Measurements from ENCODE around the gene APOL6.

APOL6 gene

DNA sequence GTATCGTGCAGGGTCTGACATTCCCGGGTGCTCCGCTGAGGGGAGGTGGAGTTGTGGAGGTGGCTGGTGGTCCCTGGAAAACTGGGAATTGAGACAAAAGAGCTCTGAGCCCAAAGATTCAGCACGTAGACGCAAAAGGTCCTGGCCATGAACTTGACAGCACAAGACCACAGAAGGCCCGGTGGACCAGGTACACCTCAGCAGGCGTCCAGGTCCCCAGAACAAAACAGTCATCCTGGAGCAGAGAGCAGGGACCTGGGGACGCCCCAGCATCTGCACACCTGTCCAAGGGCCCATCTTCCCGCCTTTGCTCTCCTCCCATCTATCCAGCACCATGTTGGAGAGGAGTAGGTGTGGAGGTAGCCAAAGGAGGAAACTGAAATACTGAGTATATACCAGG lies 17.4 kb upstream of the APOL6 start:
- DNase-seq: no peak
- H3K9me3 ChIP-seq (ENCODE audit: severe bottlenecking): no peaks in the 10 kb centered on the region
- no peak overlapping the region for H3K4me3 ChIP-seq (ENCODE audit: low read depth, low read length)
- H3K27me3 ChIP-seq (ENCODE audit: insufficient read depth, low read depth, severe bottlenecking): peaks cover 2% of the 10 kb centered on the region
- no peaks in the 10 kb centered on the region for H3K36me3 ChIP-seq
- TF ChIP-seq, protein P1, sequence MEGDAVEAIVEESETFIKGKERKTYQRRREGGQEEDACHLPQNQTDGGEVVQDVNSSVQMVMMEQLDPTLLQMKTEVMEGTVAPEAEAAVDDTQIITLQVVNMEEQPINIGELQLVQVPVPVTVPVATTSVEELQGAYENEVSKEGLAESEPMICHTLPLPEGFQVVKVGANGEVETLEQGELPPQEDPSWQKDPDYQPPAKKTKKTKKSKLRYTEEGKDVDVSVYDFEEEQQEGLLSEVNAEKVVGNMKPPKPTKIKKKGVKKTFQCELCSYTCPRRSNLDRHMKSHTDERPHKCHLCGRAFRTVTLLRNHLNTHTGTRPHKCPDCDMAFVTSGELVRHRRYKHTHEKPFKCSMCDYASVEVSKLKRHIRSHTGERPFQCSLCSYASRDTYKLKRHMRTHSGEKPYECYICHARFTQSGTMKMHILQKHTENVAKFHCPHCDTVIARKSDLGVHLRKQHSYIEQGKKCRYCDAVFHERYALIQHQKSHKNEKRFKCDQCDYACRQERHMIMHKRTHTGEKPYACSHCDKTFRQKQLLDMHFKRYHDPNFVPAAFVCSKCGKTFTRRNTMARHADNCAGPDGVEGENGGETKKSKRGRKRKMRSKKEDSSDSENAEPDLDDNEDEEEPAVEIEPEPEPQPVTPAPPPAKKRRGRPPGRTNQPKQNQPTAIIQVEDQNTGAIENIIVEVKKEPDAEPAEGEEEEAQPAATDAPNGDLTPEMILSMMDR (IDR thresholded peaks at IDR 0.05; ENCODE audit: low read depth, low read length): no peak
- H3K27ac ChIP-seq: no peak overlapping the region

DNA sequence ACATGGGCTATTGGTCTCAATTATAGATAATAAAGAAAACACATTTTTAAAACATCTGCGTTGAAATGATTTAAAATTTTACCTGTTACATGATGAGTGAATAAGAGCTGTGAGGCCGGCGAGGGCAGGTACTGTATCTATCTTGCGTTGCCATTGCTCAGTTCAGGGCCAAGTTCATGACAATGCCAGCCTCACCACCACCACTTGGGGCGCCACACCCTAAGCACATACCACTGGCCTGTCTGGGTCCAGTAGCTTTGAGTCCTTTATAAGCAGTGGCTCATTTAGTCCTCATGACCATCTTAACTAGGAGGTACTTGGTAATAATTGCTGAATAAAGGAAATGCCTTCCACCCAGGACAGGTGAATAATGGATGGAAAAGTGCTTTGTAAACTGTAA lies 16.6 kb upstream of the APOL6 start:
- Histone ChIP-seq H3K27me3 (ENCODE audit: insufficient read depth, low read depth, severe bottlenecking) (peaks cover 2% of the 10 kb centered on the region), H3K36me3 (no peaks in the 10 kb centered on the region), H3K9me3 (ENCODE audit: severe bottlenecking) (no peaks in the 10 kb centered on the region), H3K4me3 (ENCODE audit: low read depth, low read length) (no peak overlapping the region), H3K27ac (no peak overlapping the region)
- TF ChIP-seq, protein P1 (IDR thresholded peaks at IDR 0.05; ENCODE audit: low read depth, low read length): peak; percentile 84
- peak; percentile 67 for DNase-seq

DNA sequence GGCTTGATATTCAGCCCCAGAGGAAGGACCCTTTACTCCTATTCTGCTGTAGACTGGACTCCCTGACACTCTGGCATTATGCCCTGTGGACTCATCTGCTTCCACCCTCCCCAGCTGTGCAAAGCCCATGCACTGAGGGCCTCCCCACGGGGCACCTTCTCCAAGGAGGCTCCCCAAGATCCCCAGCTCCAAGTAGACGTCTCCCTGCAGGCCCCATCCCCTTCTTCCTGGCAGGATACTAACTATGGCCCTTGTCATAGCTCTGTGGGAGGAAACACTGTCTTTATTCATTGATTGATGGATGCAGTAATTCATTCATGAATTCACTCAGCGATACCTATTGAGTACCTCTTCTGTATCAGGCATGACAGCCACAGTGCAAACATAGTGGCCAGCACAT lies 15.3 kb upstream of the APOL6 start:
- H3K27ac ChIP-seq: no peak overlapping the region
- peaks cover 2% of the 10 kb centered on the region for H3K27me3 ChIP-seq (ENCODE audit: insufficient read depth, low read depth, severe bottlenecking)
- TF ChIP-seq, protein P1 (IDR thresholded peaks at IDR 0.05; ENCODE audit: low read depth, low read length): no peak
- no peak for DNase-seq
- no peaks in the 10 kb centered on the region for H3K9me3 ChIP-seq (ENCODE audit: severe bottlenecking)
- no peaks in the 10 kb centered on the region for H3K36me3 ChIP-seq
- no peak overlapping the region for H3K4me3 ChIP-seq (ENCODE audit: low read depth, low read length)

DNA sequence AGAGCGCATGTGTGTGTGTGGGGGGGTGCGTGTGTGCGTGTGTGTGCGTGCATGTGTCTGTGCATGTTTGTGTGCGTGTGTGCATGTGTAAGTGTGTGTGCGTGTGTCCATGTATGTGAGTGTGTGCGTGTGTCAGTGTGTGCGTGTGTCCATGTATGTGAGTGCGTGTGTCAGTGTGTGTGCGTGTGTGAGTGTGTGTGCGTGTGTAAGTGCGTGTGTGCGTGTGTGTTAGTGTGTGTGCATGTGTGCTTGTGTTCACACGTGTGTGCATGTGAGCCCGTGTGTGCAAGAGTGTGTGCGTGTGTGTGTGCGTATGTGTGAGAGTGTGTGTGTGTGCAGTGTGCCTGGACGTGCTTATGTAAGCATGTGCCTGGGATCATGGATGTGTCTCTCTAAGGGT lies 14.7 kb upstream of the APOL6 start:
- peaks cover 2% of the 10 kb centered on the region for H3K27me3 ChIP-seq (ENCODE audit: insufficient read depth, low read depth, severe bottlenecking)
- no peaks in the 10 kb centered on the region for H3K9me3 ChIP-seq (ENCODE audit: severe bottlenecking)
- DNase-seq: no peak
- TF ChIP-seq, protein P1 (IDR thresholded peaks at IDR 0.05; ENCODE audit: low read depth, low read length): no peak
- no peak overlapping the region for H3K27ac ChIP-seq
- no peaks in the 10 kb centered on the region for H3K36me3 ChIP-seq
- H3K4me3 ChIP-seq (ENCODE audit: low read depth, low read length): no peak overlapping the region

DNA sequence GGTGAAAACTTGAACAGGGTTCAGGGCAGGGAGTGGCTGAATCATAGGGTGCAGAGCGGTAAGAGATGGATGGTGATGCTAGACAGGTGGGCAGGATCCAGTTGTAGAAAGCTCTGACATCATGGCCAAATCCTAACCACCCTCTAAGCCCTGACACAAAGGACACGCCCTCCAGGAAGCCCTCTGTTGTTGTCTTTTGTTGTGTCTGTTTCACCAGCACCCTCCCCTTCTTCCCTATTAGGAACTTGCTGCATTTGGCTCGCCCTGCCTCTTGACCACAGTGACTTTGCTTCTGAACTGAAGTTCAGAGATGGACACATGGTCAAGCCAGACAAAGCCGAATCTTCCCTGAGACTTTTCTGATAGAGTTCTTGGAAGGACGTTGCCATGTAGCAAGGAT lies 14.2 kb upstream of the APOL6 start:
- peaks cover under 1% of the 10 kb centered on the region for H3K27me3 ChIP-seq (ENCODE audit: insufficient read depth, low read depth, severe bottlenecking)
- no peak overlapping the region for H3K4me3 ChIP-seq (ENCODE audit: low read depth, low read length)
- no peak for DNase-seq
- H3K9me3 ChIP-seq (ENCODE audit: severe bottlenecking): no peaks in the 10 kb centered on the region
- no peak overlapping the region for H3K27ac ChIP-seq
- H3K36me3 ChIP-seq: no peaks in the 10 kb centered on the region
- TF ChIP-seq, protein P1 (IDR thresholded peaks at IDR 0.05; ENCODE audit: low read depth, low read length): no peak

DNA sequence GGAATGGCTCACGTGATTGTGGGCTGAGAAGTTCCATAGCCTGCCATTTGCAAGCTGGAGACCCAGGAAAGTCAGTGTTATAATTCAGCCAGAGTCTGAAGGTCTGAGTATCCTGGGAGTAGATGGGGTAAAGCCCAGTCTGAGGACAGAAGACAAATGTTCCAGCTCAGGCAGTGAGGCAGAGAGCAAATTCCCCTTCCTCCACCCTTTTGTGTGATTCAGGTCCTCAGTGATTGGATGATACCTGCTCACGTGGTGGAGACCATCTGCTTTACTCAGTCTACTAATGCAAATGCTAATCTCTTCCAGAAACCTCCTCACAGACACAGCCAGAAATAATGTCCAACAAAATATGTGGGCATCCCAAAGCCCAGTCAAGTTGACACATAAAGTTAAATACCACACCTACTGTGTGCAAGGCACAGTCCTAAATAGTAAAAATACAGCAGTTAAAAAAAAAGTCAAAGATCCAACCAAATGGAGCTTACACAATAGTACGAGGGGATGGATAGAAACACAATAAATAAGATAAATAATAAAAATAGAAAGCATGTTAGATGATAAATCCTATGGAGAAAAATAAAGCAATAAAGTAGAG lies 13.2 kb upstream of the APOL6 start:
- Histone ChIP-seq H3K36me3 (no peaks in the 10 kb centered on the region), H3K9me3 (ENCODE audit: severe bottlenecking) (no peaks in the 10 kb centered on the region), H3K4me3 (ENCODE audit: low read depth, low read length) (no peak overlapping the region), H3K27ac (no peak overlapping the region; the same call in 1 of the 2 replicates), H3K27me3 (ENCODE audit: insufficient read depth, low read depth, severe bottlenecking) (no peaks in the 10 kb centered on the region)
- TF ChIP-seq, protein P1 (IDR thresholded peaks at IDR 0.05; ENCODE audit: low read depth, low read length): no peak
- DNase-seq: peak; percentile 41

All from WERI-Rb-1 (cell line).